Cardiac muscle cell (in vitro differentiated cells and primary cell): ENCODE measurements around the gene GALNT9. TPM values are rescaled to one million over a fixed set of nuclear protein-coding genes. Genes with fewer than 3 reads are reported as not detected.

Experiments
- DNase-seq, 2 donors: peaks; one replicate each; pipeline versions ENCODE4 v3.0.0 to v3.0.0-alpha.2; 2010 to 2017; ENCODE audit warnings: low read depth in 1 of 2, low spot score in 1 of 2
- H3K27ac ChIP-seq: fragments of 200-600 bp; sonication (generic); 2 replicates; pipeline ENCODE4 v1.5.1; 2016
- H3K27me3 ChIP-seq: fragments of 200-600 bp; sonication (generic); 2 replicates; pipeline ENCODE4 v1.6.0; 2016; ENCODE audit warnings: control low read depth
- H3K36me3 ChIP-seq: fragments of 200-600 bp; sonication (generic); 2 replicates; pipeline ENCODE4 v1.5.1; 2016; ENCODE audit warnings: control low read depth
- H3K4me1 ChIP-seq: fragments of 200-600 bp; sonication (generic); 2 replicates; pipeline ENCODE4 v1.8.1; 2017; ENCODE audit warnings: low read depth, mild to moderate bottlenecking, mixed run types
- H3K4me3 ChIP-seq: fragments of 200-600 bp; sonication (generic); 2 replicates; pipeline ENCODE4 v1.5.1; 2016; ENCODE audit warnings: mild to moderate bottlenecking
- H3K9me3 ChIP-seq: fragments of 200-600 bp; sonication (generic); 2 replicates; pipeline ENCODE4 v1.5.1; 2017; ENCODE audit warnings: low read depth, mild to moderate bottlenecking, control low read depth
- CTCF ChIP-seq: IDR thresholded peaks from 2 replicates; pipeline ENCODE4 v1.5.1; 2012; ENCODE audit warnings: low read depth, mild to moderate bottlenecking, low read length
- polyA plus RNA-seq: library from polyadenylated mRNA; unstranded; fragments of >200 nt; fragmentation: Nextera tagmentation; extraction: Ambion mirVana; gene quantifications from 2 replicates; pipeline ENCODE4 v1.2.1, GENCODE V29; 2016
- total RNA-seq: library from RNA; depleted of rRNA; stranded (reverse); fragments of >200 nt; gene quantifications from 2 replicates; pipeline ENCODE4 v1.2.3, GENCODE V29; 2016

GALNT9 gene
- total and polyA plus RNA-seq, 2 experiments from 2014 or later: 0.42 to 0.45 TPM

DNA sequence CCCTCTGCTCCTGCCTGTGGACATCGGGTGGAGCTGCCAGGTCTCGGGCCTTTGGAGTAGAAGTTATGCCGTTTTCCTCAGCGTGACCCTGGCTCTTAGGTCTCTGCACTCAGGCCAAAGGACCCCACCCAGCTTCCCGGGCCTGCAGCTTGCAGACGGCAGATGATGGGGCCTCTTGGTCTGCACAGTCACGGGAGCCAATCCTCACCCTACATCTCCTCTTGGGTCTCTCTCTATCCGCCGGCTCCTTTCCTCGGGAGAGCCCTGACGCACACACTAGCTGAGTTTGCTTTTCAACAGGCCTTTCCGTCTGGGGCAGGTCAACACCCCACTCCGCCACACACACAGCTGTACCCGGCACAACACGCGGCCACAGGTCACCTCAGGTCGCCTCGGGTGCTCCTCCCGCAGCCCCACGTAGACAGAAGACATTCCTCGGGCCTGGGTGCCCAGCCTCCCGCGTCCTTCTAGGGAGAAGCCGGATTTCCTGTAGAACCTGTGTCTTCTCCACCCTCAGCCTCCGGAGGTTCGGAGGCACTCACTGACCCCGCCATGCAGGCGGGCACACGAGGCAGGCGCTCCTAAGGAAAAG is 9.9 kb downstream of the GALNT9 start:
- no peaks in the 10 kb centered on the region for H3K4me1 ChIP-seq
- H3K4me3 ChIP-seq: no peak overlapping the region
- no peaks in the 10 kb centered on the region for H3K9me3 ChIP-seq
- no peak overlapping the region for H3K27ac ChIP-seq
- DNase-seq: no peak
- TF ChIP-seq CTCF: no peak
- no peaks in the 10 kb centered on the region for H3K27me3 ChIP-seq
- H3K36me3 ChIP-seq: no peaks in the 10 kb centered on the region

DNA sequence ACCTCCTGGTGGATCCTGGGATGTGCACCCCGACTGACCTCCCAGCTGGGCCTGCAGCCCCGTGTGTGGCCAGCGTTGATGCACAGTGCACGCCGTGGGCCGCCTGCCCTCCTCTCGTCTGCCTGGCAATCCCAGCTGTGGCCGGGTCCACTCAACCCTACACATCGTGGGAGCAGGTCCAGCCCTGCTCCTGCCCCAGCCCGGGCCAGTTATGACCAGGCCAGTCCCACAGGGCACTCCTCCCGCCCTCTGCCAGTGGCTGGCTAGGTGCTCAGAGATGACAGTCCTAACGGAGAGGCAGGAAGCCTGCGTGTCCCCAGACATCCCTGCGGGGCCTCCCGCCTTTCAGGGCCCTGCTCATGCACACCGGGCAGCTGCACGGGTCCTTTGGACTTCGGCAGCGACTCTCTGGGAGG is 10.8 kb downstream of the GALNT9 start:
- no peaks in the 10 kb centered on the region for H3K27me3 ChIP-seq
- H3K4me1 ChIP-seq: no peaks in the 10 kb centered on the region
- no peak for TF ChIP-seq CTCF

GRCh38 chr12:132318135-132318534 is 11.3 kb downstream of the GALNT9 start:
- H3K4me1 ChIP-seq: no peaks in the 10 kb centered on the region
- TF ChIP-seq CTCF: no peak
- no peak for DNase-seq
- no peaks in the 10 kb centered on the region for H3K9me3 ChIP-seq
- no peak overlapping the region for H3K27ac ChIP-seq
- no peaks in the 10 kb centered on the region for H3K36me3 ChIP-seq
- no peak overlapping the region for H3K4me3 ChIP-seq
- H3K27me3 ChIP-seq: no peaks in the 10 kb centered on the region

More for the DNA sequence above, 10.8 kb downstream of the GALNT9 start:
- Histone ChIP-seq H3K9me3 (no peaks in the 10 kb centered on the region), H3K4me3 (no peak overlapping the region), H3K36me3 (no peaks in the 10 kb centered on the region), H3K27ac (no peak overlapping the region)
- no peak for DNase-seq

DNA sequence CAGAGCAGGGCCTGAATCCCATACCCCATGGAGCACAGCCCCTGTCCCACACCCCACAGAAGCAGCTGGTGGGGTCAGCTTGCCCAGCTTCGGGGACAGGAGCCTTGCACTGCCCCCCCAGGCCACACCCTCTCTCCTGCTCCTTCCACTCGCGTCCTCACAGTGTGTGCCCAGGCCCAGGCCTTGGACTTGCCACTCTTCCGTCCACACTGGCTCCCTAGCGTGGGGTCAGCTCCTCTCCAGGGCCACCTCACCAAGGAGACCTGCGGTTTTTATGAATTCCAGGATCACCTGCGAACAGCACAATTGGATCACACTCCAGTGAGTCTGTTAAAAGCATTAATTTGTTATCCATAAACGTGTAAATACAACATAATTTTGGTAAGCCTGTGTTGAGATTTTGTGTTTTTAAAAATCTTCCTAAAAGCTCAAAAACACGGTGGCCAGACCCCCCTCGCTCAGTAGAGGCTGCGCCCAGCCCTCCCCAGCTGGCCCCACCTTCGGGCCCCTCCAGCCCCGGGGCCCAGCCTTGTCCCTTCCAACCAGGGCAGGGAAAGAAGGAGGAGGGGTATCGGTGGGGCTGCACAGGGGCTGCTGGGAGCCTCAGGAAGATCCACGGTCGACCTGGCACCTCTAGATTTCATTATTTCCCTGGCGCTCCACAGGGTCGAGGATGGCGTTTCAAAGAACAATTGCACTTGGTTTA is 12.0 kb downstream of the GALNT9 start:
- H3K27ac ChIP-seq: no peak overlapping the region
- no peak overlapping the region for H3K4me3 ChIP-seq
- no peak for TF ChIP-seq CTCF
- DNase-seq: no peak
- no peaks in the 10 kb centered on the region for H3K36me3 ChIP-seq
- no peaks in the 10 kb centered on the region for H3K27me3 ChIP-seq
- no peaks in the 10 kb centered on the region for H3K4me1 ChIP-seq
- H3K9me3 ChIP-seq: no peaks in the 10 kb centered on the region

- DNase-seq: no peak
- Histone ChIP-seq H3K4me1 (no peaks in the 10 kb centered on the region), H3K27me3 (no peaks in the 10 kb centered on the region), H3K4me3 (no peak overlapping the region), H3K9me3 (no peaks in the 10 kb centered on the region), H3K36me3 (no peaks in the 10 kb centered on the region), H3K27ac (no peak overlapping the region)
- TF ChIP-seq CTCF: no peak
These were observed 12.7 kb downstream of the GALNT9 start for GRCh38 chr12:132316497-132317232.
